Natural killer cell (primary cell): ENCODE measurements around the gene CITED1. TPM values are rescaled to one million over a fixed set of nuclear protein-coding genes. Genes with fewer than 3 reads are reported as not detected.

ENCODE experiments used
- ATAC-seq, 3 donors: fragments of 150-1000 bp in 2 of 3; fragments of 200-7000 bp in 1 of 3; cut with Tn5 transposase; 1 replicate in 1 of 3; 2 replicates in 2 of 3; pipeline ENCODE4 v1.10.0; 2021; ENCODE audit warnings: mild to moderate bottlenecking in 2 of 3, moderate library complexity in 2 of 3
- DNase-seq, 2 donors: peaks; one replicate each; pipeline versions ENCODE4 v3.0.0 to v3.0.0-alpha.2; 2013 to 2021; ENCODE audit warnings: mixed read lengths in 1 of 2
- H3K27ac ChIP-seq: one replicate; pipeline ENCODE4 v1.5.1; 2013; ENCODE audit warnings: mild to moderate bottlenecking, low read length
- H3K27me3 ChIP-seq: one replicate; pipeline ENCODE4 v1.6.1; 2013; ENCODE audit warnings: low read length; ENCODE audit not compliant: control insufficient read depth, insufficient read depth
- H3K36me3 ChIP-seq: one replicate; pipeline ENCODE4 v1.6.1; 2013; ENCODE audit warnings: low read length; ENCODE audit not compliant: control insufficient read depth, insufficient read depth
- H3K4me1 ChIP-seq: one replicate; pipeline ENCODE4 v1.6.1; 2013; ENCODE audit warnings: low read length; ENCODE audit not compliant: control insufficient read depth, insufficient read depth
- H3K4me3 ChIP-seq: one replicate; pipeline ENCODE4 v1.5.1; 2013; ENCODE audit warnings: low read length
- H3K9me3 ChIP-seq: one replicate; pipeline ENCODE4 v1.6.1; 2013; ENCODE audit warnings: low read length; ENCODE audit not compliant: control insufficient read depth, insufficient read depth
- H3K27ac Mint-ChIP-seq, 2 donors: one replicate each; pipeline ENCODE4 v1.8.0; 2022; ENCODE audit warnings: mild to moderate bottlenecking in 2 of 2, mixed read lengths in 2 of 2, moderate library complexity in 1 of 2
- H3K27me3 Mint-ChIP-seq, 2 donors: one replicate each; pipeline ENCODE4 v1.8.0; 2022; ENCODE audit warnings: low read depth in 2 of 2, mixed read lengths in 2 of 2
- H3K36me3 Mint-ChIP-seq: one replicate; pipeline ENCODE4 v1.8.0; 2022; ENCODE audit warnings: mixed read lengths
- H3K4me1 Mint-ChIP-seq, 2 donors: one replicate each; pipeline ENCODE4 v1.8.0; 2022; ENCODE audit warnings: mixed read lengths in 2 of 2
- H3K4me3 Mint-ChIP-seq: one replicate; pipeline ENCODE4 v1.8.0; 2022; ENCODE audit warnings: mild to moderate bottlenecking, moderate library complexity, mixed read lengths
- H3K9me3 Mint-ChIP-seq, 2 donors: one replicate each; pipeline ENCODE4 v1.8.0; 2022; ENCODE audit warnings: mixed read lengths in 2 of 2
- WGBS: methylation state at CpG from one replicate; pipeline ENCODE4 v1.1.7; 2013; ENCODE audit warnings: missing lambda C conversion rate; ENCODE audit not compliant: insufficient coverage; 5-methylcytosine and 5-hydroxymethylcytosine counted together
- intact Hi-C: fragments of 100-400 bp; cut with micrococcal nuclease; formaldehyde crosslinking; loops from one replicate; pipeline ENCODE4 v1.14.2; 2022
- total RNA-seq, 4 donors: library from RNA; stranded (reverse); fragments of 120-200 nt in 1 of 4; gene quantifications; one replicate each; pipeline versions ENCODE4 v1.2.3 to v1.2.4, GENCODE V29; 2013 to 2022
- TF ChIP-seq, protein P1 (sequence below): fragments of 200-600 bp; IDR thresholded peaks from one replicate; pipeline ENCODE4 v1.8.0; 2022; ENCODE audit warnings: antibody characterized with exemption

Gene CITED1
- total RNA-seq, 3 donors from 2014 or later (not counting 1 experiment from before 2014, with no cell fraction given) = 0.49 TPM; not detected in 2

DNA sequence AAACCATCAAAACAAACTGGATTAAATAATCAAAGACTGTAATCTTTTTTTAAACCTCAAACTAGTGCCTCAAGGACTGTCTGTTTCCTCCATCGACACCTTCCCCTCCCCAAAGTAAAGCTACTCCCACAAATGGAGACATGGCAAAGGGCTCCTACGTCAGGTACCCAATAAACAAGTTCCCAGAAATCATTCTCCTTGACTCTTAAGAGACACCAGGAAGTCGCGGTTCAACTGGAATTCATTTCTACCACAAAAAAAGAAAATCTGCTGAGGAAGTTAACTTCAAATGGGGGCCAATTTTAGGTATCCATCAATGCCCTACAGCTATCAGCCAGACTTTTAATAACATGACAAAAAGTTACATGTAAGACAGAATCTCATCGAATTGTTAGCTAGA, 31.2 kb downstream of the CITED1 start:
- ATAC-seq = no peak
- Mint-ChIP-seq H3K4me1 (peaks cover 27 to 63% of the 10 kb centered on the region in 2 donors), H3K36me3 (peaks cover 33% of the 10 kb centered on the region), H3K9me3 (no peaks in the 10 kb centered on the region), H3K27ac (peak overlapping the region; percentile 88 to 94), H3K4me3 (peak overlapping the region; percentile 96), H3K27me3 (peaks cover 0 to 5% of the 10 kb centered on the region in 2 donors)
- TF ChIP-seq, protein P1, sequence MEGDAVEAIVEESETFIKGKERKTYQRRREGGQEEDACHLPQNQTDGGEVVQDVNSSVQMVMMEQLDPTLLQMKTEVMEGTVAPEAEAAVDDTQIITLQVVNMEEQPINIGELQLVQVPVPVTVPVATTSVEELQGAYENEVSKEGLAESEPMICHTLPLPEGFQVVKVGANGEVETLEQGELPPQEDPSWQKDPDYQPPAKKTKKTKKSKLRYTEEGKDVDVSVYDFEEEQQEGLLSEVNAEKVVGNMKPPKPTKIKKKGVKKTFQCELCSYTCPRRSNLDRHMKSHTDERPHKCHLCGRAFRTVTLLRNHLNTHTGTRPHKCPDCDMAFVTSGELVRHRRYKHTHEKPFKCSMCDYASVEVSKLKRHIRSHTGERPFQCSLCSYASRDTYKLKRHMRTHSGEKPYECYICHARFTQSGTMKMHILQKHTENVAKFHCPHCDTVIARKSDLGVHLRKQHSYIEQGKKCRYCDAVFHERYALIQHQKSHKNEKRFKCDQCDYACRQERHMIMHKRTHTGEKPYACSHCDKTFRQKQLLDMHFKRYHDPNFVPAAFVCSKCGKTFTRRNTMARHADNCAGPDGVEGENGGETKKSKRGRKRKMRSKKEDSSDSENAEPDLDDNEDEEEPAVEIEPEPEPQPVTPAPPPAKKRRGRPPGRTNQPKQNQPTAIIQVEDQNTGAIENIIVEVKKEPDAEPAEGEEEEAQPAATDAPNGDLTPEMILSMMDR = no peak
- peak in 1 of 2 donors; percentile 19 for DNase-seq
- Histone ChIP-seq H3K4me3 (no peak overlapping the region), H3K36me3 (peaks cover 47% of the 10 kb centered on the region), H3K9me3 (no peaks in the 10 kb centered on the region), H3K4me1 (peaks cover 13% of the 10 kb centered on the region), H3K27me3 (no peaks in the 10 kb centered on the region), H3K27ac (no peak overlapping the region)
- intact Hi-C loops = no loop called here
- WGBS = 76% methylated on average over 5 of the region's 5 CpGs

DNA sequence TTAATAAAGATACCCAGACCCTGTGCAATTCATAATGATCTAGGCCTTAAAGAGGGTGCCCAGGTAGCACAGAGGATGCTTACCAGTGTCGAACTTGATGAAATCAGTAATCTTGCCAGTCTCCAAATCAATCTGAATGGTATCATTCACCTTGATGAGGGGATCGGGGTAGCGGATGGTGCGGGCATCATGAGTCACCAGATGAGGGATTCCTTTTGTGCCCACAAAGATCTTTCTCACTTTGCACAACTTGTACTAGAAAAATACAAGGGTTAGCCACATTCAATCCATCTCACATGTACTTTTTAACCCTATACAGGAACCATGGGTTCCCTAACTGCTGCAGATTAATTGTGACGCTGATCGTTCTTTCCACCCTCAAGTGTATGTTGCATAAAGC, 32.0 kb downstream of the CITED1 start:
- peak in 1 of 2 donors; percentile 19 for DNase-seq
- TF ChIP-seq, protein P1 = no peak
- H3K27ac Mint-ChIP-seq = peak overlapping the region; percentile 88 to 94
- Histone ChIP-seq H3K9me3 (no peaks in the 10 kb centered on the region), H3K27ac (no peak overlapping the region), H3K4me1 (peaks cover 13% of the 10 kb centered on the region), H3K27me3 (no peaks in the 10 kb centered on the region), H3K36me3 (peaks cover 51% of the 10 kb centered on the region), H3K4me3 (no peak overlapping the region)
- H3K4me3 Mint-ChIP-seq = no peak overlapping the region
- 86% methylated on average over 6 of the region's 6 CpGs for WGBS
- intact Hi-C loops = no loop called here
- H3K36me3 Mint-ChIP-seq = peaks cover 33% of the 10 kb centered on the region
- peaks cover 27 to 63% of the 10 kb centered on the region in 2 donors for H3K4me1 Mint-ChIP-seq
- no peak for ATAC-seq
- H3K27me3 Mint-ChIP-seq = no peaks in the 10 kb centered on the region
- H3K9me3 Mint-ChIP-seq = no peaks in the 10 kb centered on the region

DNA sequence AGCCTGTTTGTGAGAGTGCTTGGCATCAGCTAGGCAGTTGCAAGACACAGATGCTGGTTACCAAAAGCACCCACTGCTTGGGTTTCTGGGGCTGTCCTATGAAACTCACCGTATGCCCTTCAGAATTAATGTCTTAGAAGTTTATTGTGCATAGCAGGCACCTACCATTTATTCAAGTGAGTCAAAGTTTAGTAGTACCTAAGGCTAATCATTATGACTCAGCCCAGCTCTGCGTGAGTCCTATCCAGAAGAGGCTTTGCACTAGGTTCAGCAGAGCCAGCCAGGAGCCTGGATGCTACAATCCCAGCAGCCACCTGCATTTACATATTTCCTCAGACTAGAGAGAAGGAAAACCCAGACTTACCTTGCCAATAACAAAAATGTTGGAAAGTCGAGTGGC, 32.8 kb downstream of the CITED1 start:
- Mint-ChIP-seq H3K9me3 (no peaks in the 10 kb centered on the region), H3K27me3 (no peaks in the 10 kb centered on the region), H3K4me3 (no peak overlapping the region), H3K27ac (peak overlapping the region; percentile 33 to 48), H3K36me3 (peaks cover 33% of the 10 kb centered on the region), H3K4me1 (peaks cover 27 to 65% of the 10 kb centered on the region in 2 donors)
- Histone ChIP-seq H3K27me3 (no peaks in the 10 kb centered on the region), H3K4me1 (peaks cover 13% of the 10 kb centered on the region), H3K36me3 (peaks cover 57% of the 10 kb centered on the region), H3K9me3 (no peaks in the 10 kb centered on the region), H3K4me3 (no peak overlapping the region), H3K27ac (no peak overlapping the region)
- TF ChIP-seq, protein P1 = no peak
- intact Hi-C loops = no loop called here
- 61% methylated on average over 3 of the region's 3 CpGs for WGBS
- ATAC-seq (no peak), DNase-seq (no peak)

DNA sequence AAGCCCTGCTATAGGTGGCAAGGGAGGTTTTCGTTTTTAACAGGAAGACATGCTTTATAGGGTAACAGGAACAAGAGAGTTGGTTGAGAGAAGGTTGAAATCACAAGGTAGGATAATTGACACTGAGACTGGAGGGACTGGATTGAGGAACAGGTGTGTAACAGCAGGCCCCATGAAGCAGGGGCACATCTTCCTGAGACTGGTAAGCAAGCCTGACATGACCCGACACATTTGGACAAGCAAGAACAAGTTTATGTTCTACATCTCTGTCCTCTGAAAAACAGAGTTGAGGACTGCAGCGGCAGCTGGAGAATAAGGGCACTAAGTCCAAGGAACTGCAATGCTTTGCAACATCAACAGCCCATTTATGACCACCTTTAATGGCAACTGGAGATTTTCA, 33.9 kb downstream of the CITED1 start:
- no peak for ATAC-seq
- Histone ChIP-seq H3K27me3 (no peaks in the 10 kb centered on the region), H3K4me3 (no peak overlapping the region), H3K9me3 (no peaks in the 10 kb centered on the region), H3K27ac (no peak overlapping the region), H3K4me1 (peaks cover 9% of the 10 kb centered on the region), H3K36me3 (peaks cover 60% of the 10 kb centered on the region)
- H3K4me1 Mint-ChIP-seq = peaks cover 27 to 64% of the 10 kb centered on the region in 2 donors
- no peak overlapping the region for H3K4me3 Mint-ChIP-seq
- peak overlapping the region; percentile 33 to 39 for H3K27ac Mint-ChIP-seq
- no peak for DNase-seq
- no peaks in the 10 kb centered on the region for H3K9me3 Mint-ChIP-seq
- TF ChIP-seq, protein P1 = no peak
- WGBS = 74% methylated on average over 3 of the region's 3 CpGs
- peaks cover 33% of the 10 kb centered on the region for H3K36me3 Mint-ChIP-seq
- H3K27me3 Mint-ChIP-seq = no peaks in the 10 kb centered on the region
- intact Hi-C loops = no loop called here
